ENCODE measurements around the gene CLASRP. TPM values are rescaled to one million over a fixed set of nuclear protein-coding genes. Genes with fewer than 3 reads are reported as not detected.
"Not testable (repeated sequence)": the region's sequence is repeated elsewhere in the genome, so short reads cannot be mapped to it uniquely, and the experiment has no call there.

The CLASRP gene, protein sequence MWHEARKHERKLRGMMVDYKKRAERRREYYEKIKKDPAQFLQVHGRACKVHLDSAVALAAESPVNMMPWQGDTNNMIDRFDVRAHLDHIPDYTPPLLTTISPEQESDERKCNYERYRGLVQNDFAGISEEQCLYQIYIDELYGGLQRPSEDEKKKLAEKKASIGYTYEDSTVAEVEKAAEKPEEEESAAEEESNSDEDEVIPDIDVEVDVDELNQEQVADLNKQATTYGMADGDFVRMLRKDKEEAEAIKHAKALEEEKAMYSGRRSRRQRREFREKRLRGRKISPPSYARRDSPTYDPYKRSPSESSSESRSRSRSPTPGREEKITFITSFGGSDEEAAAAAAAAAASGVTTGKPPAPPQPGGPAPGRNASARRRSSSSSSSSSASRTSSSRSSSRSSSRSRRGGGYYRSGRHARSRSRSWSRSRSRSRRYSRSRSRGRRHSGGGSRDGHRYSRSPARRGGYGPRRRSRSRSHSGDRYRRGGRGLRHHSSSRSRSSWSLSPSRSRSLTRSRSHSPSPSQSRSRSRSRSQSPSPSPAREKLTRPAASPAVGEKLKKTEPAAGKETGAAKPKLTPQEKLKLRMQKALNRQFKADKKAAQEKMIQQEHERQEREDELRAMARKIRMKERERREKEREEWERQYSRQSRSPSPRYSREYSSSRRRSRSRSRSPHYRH
- total RNA-seq, result 102 and 105 TPM in 2 replicates

DNA sequence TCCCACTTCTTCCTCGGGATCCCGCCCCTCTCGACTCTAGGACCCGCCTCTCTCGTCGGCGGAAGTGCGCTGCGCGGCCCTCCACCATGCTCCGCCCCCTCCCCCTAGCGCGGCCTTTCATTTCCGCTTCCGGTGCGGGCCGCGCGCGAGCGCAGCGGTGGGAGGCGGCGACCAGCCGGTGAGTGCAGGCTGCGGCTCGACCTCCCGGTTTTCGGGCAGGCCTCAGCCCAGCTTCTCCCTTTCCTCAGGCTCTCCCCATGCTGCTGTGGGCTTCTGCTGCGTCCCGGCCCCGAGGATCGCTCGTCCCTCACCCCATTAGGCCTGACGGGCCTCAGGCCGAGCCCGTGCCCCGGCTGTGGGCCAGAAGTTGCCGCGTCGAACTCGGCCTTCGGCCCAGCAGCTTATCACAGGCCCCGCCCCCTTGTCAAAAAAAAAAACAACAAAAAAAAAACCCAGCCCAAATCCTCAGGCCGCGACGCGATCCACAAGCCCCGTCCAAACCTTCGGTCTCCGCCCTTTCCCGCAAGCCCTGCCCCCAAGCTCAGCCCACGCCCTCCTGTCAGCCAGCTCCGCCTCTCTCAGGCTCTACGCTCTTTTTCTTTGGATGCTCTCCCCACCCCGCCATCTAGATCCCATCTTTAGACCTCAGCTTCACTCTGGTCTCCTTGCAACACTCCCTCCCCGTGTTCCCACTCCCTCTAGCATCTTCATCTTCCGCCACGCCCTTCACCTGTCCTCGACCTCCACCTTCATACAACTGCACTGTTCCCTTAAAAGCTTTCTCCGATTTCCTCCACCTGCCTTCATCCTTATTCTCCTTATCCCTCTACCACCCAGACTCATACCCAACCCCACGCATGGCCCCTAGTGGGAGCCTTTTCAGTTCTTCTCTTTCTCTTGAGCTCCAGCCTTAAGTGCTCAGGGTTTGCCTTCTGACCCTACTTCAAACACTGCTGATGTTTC lies at the start of gene CLASRP:
Gene CLASRP, plus strand, starts transcription at position 115 of the 963 bp plus-strand sequence. CDS start 1,168 bp downstream, outside the sequence.
- Mint-ChIP-seq H3K4me3 (ENCODE audit: low read depth) (peak within 1 kb of the TSS; percentile 99), H3K27me3 (ENCODE audit: low read depth) (no peaks in the 10 kb centered on the region), H3K9me3 (no peaks in the 10 kb centered on the region), H3K36me3 (ENCODE audit: low read depth) (peaks cover 58% of the 10 kb centered on the region), H3K4me1 (ENCODE audit: low read depth) (peaks cover 21% of the 10 kb centered on the region), H3K27ac (peak within 1 kb of the TSS; percentile 98)
- DNase-seq (ENCODE audit: low spot score), result peak; percentile 84
- intact Hi-C loops (cut with micrococcal nuclease), result loop anchor here (5.0 kb wide), 1 partner anchor 38 kb away; the partner anchor contains the start of genes GEMIN7 and ZNF296

DNA sequence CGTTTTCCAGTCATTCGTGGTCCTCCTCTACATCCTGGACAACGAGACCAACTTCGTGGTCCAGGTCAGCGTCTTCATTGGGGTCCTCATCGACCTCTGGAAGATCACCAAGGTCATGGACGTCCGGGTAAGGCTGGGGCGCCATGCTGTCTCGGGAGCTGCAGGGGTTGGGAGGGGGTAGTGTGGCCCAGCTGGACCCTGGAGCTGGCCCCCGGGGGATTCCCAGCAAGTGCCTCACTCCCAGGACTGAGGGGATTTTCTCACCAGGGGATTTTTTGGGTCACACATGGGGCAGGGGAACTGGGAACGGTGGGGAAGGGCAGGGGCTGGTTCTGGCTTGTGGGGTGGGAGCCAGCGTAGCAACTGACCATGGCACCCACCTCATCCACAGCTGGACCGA lies 48.4 kb upstream of the CLASRP start:
- no peak for DNase-seq (ENCODE audit: low spot score)
- Mint-ChIP-seq H3K27ac (no peak overlapping the region), H3K27me3 (ENCODE audit: low read depth) (no peaks in the 10 kb centered on the region), H3K4me1 (ENCODE audit: low read depth) (no peaks in the 10 kb centered on the region), H3K36me3 (ENCODE audit: low read depth) (peaks cover 33% of the 10 kb centered on the region), H3K9me3 (no peaks in the 10 kb centered on the region), H3K4me3 (ENCODE audit: low read depth) (no peak overlapping the region)
- intact Hi-C loops (cut with micrococcal nuclease), result no loop called here

DNA sequence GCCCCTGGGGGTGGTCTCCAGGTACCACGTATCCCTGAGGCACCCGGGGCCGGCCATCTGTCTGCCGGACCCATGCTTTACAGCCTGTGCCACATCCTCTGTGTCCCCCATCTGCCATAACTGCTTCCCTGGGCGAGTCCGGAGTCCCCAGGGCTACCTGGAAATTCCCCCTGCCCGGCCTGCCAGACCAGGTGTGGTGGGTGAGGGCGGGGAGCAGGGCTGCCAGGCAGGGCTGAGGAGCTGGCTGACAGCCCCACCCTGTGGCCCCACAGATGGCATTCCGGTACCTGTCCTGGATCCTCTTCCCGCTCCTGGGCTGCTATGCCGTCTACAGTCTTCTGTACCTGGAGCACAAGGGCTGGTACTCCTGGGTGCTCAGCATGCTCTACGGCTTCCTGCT lies 47.9 kb upstream of the CLASRP start:
- Mint-ChIP-seq H3K4me1 (ENCODE audit: low read depth) (no peaks in the 10 kb centered on the region), H3K4me3 (ENCODE audit: low read depth) (no peak overlapping the region), H3K27ac (no peak overlapping the region), H3K9me3 (no peaks in the 10 kb centered on the region), H3K27me3 (ENCODE audit: low read depth) (no peaks in the 10 kb centered on the region), H3K36me3 (ENCODE audit: low read depth) (peaks cover 31% of the 10 kb centered on the region)
- intact Hi-C loops (cut with micrococcal nuclease), result no loop called here
- DNase-seq (ENCODE audit: low spot score), result no peak

DNA sequence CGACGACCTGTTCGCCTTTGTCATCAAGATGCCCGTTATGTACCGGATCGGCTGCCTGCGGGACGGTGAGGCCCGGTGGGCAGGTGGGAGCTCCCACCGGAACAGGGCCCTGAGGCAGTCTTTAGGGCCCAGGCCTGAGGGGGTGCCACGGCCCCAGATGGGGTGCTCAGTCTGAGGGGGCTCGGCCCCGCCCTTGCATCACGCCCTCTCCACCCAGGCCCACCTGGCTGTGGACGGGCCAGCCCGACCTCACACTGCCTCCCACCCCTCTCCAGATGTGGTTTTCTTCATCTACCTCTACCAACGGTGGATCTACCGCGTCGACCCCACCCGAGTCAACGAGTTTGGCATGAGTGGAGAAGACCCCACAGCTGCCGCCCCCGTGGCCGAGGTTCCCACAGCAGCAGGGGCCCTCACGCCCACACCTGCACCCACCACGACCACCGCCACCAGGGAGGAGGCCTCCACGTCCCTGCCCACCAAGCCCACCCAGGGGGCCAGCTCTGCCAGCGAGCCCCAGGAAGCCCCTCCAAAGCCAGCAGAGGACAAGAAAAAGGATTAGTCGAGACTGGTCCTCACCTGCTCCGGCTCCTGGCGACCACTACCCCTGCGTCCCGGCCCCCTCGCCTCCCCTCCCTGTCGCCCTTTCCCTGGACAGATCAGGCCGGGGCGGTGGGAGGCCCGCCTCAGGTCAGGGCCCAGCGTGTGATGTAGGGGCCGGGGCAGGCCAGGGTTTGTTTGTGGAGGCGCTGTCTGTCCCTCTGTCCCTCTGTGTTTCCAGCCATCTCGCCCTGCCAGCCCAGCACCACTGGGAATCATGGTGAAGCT lies 46.3 kb upstream of the CLASRP start:
- Mint-ChIP-seq H3K4me3 (ENCODE audit: low read depth) (no peak overlapping the region), H3K9me3 (no peaks in the 10 kb centered on the region), H3K4me1 (ENCODE audit: low read depth) (no peaks in the 10 kb centered on the region), H3K27ac (no peak overlapping the region), H3K36me3 (ENCODE audit: low read depth) (peaks cover 19% of the 10 kb centered on the region), H3K27me3 (ENCODE audit: low read depth) (no peaks in the 10 kb centered on the region)
- intact Hi-C loops (cut with micrococcal nuclease), result no loop called here
- DNase-seq (ENCODE audit: low spot score), result no peak

DNA sequence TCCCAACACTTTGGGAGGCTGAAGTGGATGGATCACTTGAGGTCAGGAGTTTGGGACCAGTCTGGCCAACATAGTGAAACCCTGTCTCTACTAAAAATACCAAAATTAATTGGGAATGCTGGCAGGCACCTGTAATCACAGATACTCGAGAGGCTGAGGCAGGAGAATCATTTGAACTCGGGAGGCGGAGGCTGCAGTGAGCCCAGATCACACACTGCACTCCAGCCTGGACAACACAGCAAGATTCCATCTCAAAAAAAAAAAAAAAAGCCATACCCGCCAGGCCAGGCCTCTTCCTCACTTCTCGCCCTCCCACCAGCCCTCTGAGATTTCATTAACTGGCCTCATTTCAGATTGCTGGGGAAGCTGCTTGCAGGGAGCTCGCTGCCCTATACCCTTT lies 45.3 kb upstream of the CLASRP start:
- no peaks in the 10 kb centered on the region for H3K27me3 Mint-ChIP-seq (ENCODE audit: low read depth)
- no peak overlapping the region for H3K27ac Mint-ChIP-seq
- H3K9me3 Mint-ChIP-seq, result no peaks in the 10 kb centered on the region
- H3K4me3 Mint-ChIP-seq (ENCODE audit: low read depth), result no peak overlapping the region
- H3K36me3 Mint-ChIP-seq (ENCODE audit: low read depth), result peaks cover 15% of the 10 kb centered on the region
- no peaks in the 10 kb centered on the region for H3K4me1 Mint-ChIP-seq (ENCODE audit: low read depth)
- DNase-seq (ENCODE audit: low spot score), result no peak
- intact Hi-C loops (cut with micrococcal nuclease), result no loop called here

DNA sequence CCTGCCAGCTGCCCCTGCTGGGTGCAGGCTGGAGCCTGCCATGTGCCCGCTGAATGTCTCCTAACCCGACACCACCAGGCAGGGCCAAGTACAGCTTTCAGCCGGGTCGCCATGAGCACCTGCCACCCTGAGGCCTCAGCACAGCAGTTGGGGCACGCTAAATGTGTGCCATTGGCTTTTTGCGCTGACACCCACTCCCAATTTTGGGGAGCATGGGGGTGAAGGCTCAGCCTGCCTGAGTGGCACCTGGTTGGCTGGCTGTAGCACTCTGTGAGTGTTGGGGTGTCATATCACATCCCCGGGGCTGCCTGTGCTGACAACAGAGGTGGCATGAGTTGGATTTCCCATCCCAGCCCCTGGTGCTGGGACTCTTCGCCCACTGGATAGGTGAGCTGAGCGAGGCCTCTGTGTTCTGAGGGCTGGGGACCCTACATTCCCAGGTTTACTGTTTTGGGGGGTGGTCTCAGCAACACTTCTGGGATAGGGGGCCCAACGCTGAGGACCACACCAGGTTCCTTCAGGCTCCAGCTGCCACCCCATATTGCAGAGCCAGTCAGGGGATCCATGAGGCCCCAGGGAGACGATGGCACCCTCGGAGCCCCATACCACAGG lies 44.8 kb upstream of the CLASRP start:
- Mint-ChIP-seq H3K4me1 (ENCODE audit: low read depth) (no peaks in the 10 kb centered on the region), H3K9me3 (no peaks in the 10 kb centered on the region), H3K27ac (no peak overlapping the region), H3K36me3 (ENCODE audit: low read depth) (peaks cover 13% of the 10 kb centered on the region), H3K4me3 (ENCODE audit: low read depth) (no peak overlapping the region), H3K27me3 (ENCODE audit: low read depth) (no peaks in the 10 kb centered on the region)
- intact Hi-C loops (cut with micrococcal nuclease), result no loop called here
- DNase-seq (ENCODE audit: low spot score), result no peak

DNA sequence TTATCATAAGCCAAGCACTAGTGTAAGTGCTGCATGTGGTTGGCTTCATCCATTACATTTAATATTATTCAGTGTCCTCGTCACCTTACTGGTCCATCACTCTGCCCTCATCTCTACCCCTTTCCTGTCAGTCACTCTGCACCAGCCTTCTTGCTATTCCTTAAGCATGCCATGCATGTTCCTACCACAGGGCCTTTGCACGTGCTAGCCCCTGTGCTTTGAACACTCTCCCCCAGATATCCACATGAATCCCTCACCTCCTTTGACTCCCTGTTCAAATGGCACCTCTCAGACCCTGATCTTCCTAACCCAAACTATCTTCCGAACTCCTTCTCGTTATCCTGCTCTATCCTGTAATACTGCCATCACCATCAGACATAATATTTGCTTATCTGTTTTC lies 40.8 kb upstream of the CLASRP start:
- H3K4me3 Mint-ChIP-seq (ENCODE audit: low read depth), result no peak overlapping the region
- H3K27me3 Mint-ChIP-seq (ENCODE audit: low read depth), result no peaks in the 10 kb centered on the region
- no peak overlapping the region for H3K27ac Mint-ChIP-seq
- no peak for DNase-seq (ENCODE audit: low spot score)
- H3K4me1 Mint-ChIP-seq (ENCODE audit: low read depth), result peaks cover 10% of the 10 kb centered on the region
- no peaks in the 10 kb centered on the region for H3K9me3 Mint-ChIP-seq
- H3K36me3 Mint-ChIP-seq (ENCODE audit: low read depth), result peaks cover 14% of the 10 kb centered on the region
- intact Hi-C loops (cut with micrococcal nuclease), result no loop called here

DNA sequence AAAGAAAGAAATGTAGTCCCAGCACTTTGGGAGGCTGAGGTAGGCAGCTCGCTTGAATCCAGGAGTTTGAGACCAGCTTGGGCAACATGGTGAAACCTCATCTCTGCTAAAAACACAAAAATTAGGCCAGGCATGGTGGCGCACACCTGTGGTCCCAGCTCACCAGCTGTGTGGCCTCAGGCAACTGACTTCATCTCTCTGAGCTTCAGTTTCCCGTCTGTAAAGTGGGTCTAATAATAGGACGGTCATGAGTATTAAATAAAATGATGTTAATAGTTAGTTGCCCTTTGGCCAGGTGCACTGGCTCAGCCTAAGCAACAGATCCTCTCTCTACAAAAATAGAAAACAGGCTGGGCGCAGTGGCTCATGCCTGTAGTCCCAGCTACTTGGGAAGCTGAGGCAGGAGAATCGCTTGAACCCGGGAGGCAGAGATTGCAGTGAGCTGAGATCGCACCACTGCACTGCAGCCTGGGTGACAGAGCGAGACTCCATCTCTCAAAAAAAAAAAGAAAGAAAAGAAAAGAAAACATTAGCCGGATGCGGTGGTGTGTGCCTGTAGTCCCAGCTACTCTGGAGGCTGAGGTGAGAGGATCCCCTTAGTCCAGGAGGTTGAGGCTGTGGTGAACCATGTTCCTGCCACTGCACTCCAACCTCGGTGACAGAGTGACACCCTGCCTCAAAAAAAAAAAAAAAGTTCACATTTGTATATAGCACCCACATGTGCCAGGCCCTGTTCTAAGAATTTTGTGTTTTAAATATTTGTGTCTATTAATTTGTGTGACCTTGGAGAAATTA lies 39.5 kb upstream of the CLASRP start:
- H3K27ac Mint-ChIP-seq; H3K27me3 Mint-ChIP-seq (ENCODE audit: low read depth); H3K4me3 Mint-ChIP-seq (ENCODE audit: low read depth); intact Hi-C loops (cut with micrococcal nuclease); H3K9me3 Mint-ChIP-seq; DNase-seq (ENCODE audit: low spot score): not testable (repeated sequence)
- Mint-ChIP-seq H3K4me1 (ENCODE audit: low read depth) (peaks cover 10% of the 10 kb centered on the region), H3K36me3 (ENCODE audit: low read depth) (peaks cover 14% of the 10 kb centered on the region)

DNA sequence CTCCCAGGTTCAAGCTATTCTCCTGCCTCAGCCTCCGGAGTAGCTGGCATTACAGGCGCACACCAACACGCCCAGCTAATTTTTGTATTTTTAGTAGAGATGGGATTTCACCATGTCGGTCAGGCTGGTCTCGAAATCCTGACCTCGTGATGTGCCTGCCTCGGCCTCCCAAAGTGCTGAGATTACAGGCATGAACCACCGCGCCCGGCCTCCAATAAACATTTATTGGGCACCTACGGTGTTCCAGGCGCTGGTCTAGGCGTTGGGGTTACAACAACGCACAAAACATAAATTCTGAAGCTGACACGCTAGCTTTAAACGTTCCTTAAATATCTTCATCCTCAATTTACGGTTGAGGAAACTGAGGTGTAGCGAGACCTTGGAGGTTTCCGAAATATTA lies 38.2 kb upstream of the CLASRP start:
- Mint-ChIP-seq H3K27ac (peak overlapping the region; percentile 77), H3K4me1 (ENCODE audit: low read depth) (peaks cover 10% of the 10 kb centered on the region), H3K4me3 (ENCODE audit: low read depth) (peak overlapping the region; percentile 57), H3K36me3 (ENCODE audit: low read depth) (peaks cover 22% of the 10 kb centered on the region)
- not testable (repeated sequence) for DNase-seq (ENCODE audit: low spot score); H3K27me3 Mint-ChIP-seq (ENCODE audit: low read depth); H3K9me3 Mint-ChIP-seq
- intact Hi-C loops (cut with micrococcal nuclease), result loop anchor here (10.0 kb wide), 1 partner anchor 174 kb away; the partner anchor contains the start of genes BLOC1S3 and TRAPPC6A

DNA sequence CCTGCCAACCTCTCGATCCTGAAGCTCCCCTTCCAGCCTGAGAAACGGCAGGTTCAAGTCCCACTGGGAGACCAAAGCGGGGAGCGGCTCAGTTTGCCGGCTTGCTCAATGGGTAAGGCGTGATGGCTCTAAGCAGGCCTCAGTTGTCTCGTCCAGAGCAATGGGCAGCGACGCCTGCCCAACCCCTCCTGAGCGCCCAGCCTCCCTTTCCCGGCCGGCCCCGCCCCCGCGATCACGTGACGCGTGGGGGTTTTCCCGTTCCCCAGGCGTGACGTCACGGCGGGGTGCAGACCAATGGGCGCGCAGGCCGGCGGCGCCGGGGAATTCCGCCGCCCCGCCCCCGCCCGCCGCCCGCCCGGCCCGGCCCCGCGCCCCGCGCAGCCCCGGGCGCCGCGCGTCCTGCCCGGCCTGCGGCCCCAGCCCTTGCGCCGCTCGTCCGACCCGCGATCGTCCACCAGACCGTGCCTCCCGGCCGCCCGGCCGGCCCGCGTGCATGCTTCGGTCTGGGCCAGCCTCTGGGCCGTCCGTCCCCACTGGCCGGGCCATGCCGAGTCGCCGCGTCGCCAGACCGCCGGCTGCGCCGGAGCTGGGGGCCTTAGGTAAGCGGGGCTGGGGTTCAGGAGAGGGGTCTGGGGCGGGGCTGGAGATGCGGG lies 37.6 kb upstream of the CLASRP start, which contains the start of gene RELB:
Gene RELB, plus strand, starts transcription at position 378 of the 653 bp plus-strand sequence. Its CDS starts 116 bp downstream, at position 494.
- no peaks in the 10 kb centered on the region for H3K27me3 Mint-ChIP-seq (ENCODE audit: low read depth)
- H3K27ac Mint-ChIP-seq, result peak within 1 kb of the TSS; percentile 100
- H3K36me3 Mint-ChIP-seq (ENCODE audit: low read depth), result peaks cover 27% of the 10 kb centered on the region
- H3K4me3 Mint-ChIP-seq (ENCODE audit: low read depth), result peak within 1 kb of the TSS; percentile 97
- peaks cover 12% of the 10 kb centered on the region for H3K4me1 Mint-ChIP-seq (ENCODE audit: low read depth)
- H3K9me3 Mint-ChIP-seq, result no peaks in the 10 kb centered on the region
- peak; percentile 92 for DNase-seq (ENCODE audit: low spot score)
- intact Hi-C loops (cut with micrococcal nuclease), result loop anchor here (10.0 kb wide), 1 partner anchor 174 kb away; the partner anchor contains the start of genes BLOC1S3 and TRAPPC6A
